Measurements from ENCODE around the gene APOA1. TPM values are rescaled to one million over a fixed set of nuclear protein-coding genes. Genes with fewer than 3 reads are reported as not detected.

APOA1 gene
- total and polyA plus RNA-seq, 10 of the 15 experiments (the other 5 are each of a cell fraction or from before 2014, with no cell fraction given): 0.10 to 2.4 (median 0.24) TPM; not detected in 3

- Histone ChIP-seq H3K4me3 (no peak overlapping the region), H4K20me1 (ENCODE audit: control insufficient read depth, insufficient read depth) (no peaks in the 10 kb centered on the region), H3K27me3 (replicated peaks in 1 of 2; ENCODE audit: control insufficient read depth in 2 of 2, insufficient read depth in 2 of 2, low read length in 1 of 2) (no peaks in the 10 kb centered on the region), H3K27ac (ENCODE audit: control insufficient read depth, insufficient read depth) (no peak overlapping the region), H3K4me2 (ENCODE audit: control insufficient read depth, insufficient read depth) (no peak overlapping the region), H3K9ac (ENCODE audit: control insufficient read depth, insufficient read depth, low read length) (no peak overlapping the region), H2AFZ (ENCODE audit: control insufficient read depth, low read depth, low read length) (no peak overlapping the region), H3K36me3 (ENCODE audit: control insufficient read depth in 2 of 2, insufficient read depth in 2 of 2, low read length in 1 of 2) (no peaks in the 10 kb centered on the region), H3K9me3 (replicated peaks; ENCODE audit: control insufficient read depth, insufficient read depth, low read length) (no peaks in the 10 kb centered on the region), H3K79me2 (ENCODE audit: control insufficient read depth, insufficient read depth, low read length) (no peaks in the 10 kb centered on the region), H3K4me1 (ENCODE audit: control insufficient read depth, insufficient read depth, low read length) (no peaks in the 10 kb centered on the region)
- POLR2A ChIA-PET: no interaction called here
- 53% methylated on average over 6 of the region's 6 CpGs for WGBS (ENCODE audit: insufficient coverage, insufficient replicate concordance, low lambda C conversion rate, missing lambda C conversion rate)
- DNase-seq (ENCODE audit: low read depth, low spot score): no peak
- TF ChIP-seq TCF3 (IDR thresholded peaks at IDR 0.05; ENCODE audit: borderline replicate concordance, insufficient read depth, low read depth, low read length) (no peak), CREM (IDR thresholded peaks at IDR 0.05; ENCODE audit: low read depth) (no peak), CBFB (IDR thresholded peaks at IDR 0.05; ENCODE audit: low read depth) (no peak), NFXL1 (IDR thresholded peaks at IDR 0.05; ENCODE audit: borderline replicate concordance) (no peak), MYB (IDR thresholded peaks at IDR 0.05; ENCODE audit: borderline replicate concordance, low read depth, low read length) (no peak), IRF5 (IDR thresholded peaks at IDR 0.05; ENCODE audit: borderline replicate concordance) (no peak), KDM1A (IDR thresholded peaks at IDR 0.05; ENCODE audit: borderline replicate concordance) (no peak), TCF12 (IDR thresholded peaks at IDR 0.05; ENCODE audit: low read depth, low read length) (no peak), ATF3 (IDR thresholded peaks at IDR 0.05; ENCODE audit: borderline replicate concordance, extremely low read depth, low read depth, low read length) (no peak), PML (IDR thresholded peaks at IDR 0.05; ENCODE audit: low read length) (no peak), PBX3 (IDR thresholded peaks at IDR 0.05; ENCODE audit: insufficient replicate concordance, low read depth, low read length) (no peak), CHD4 (IDR thresholded peaks at IDR 0.05) (no peak), SREBF2 (IDR thresholded peaks at IDR 0.05; ENCODE audit: low read length) (no peak), YBX1 (IDR thresholded peaks at IDR 0.05) (no peak), HDAC6 (IDR thresholded peaks at IDR 0.05; ENCODE audit: unreplicated experiment) (no peak), GABPA (IDR thresholded peaks at IDR 0.05; ENCODE audit: low read depth) (no peak), NBN (IDR thresholded peaks at IDR 0.05) (no peak)
- FAIRE-seq: no peak
- RAD21 ChIA-PET (ENCODE audit: unreplicated experiment): no interaction called here
- in situ Hi-C loops (cut with MboI) (no loop called here), intact Hi-C loops (cut with micrococcal nuclease; ENCODE audit: unreplicated experiment) (no loop called here)
- SMC1A ChIA-PET (ENCODE audit: uncharacterized antibody, unreplicated experiment): no interaction called here
- no peak for ATAC-seq
- CTCF ChIA-PET: interaction anchor here (1.6 kb wide), 1 partner anchor 66 kb away, joined by 4 read pairs; no protein-coding TSS in a partner anchor
- BruUV-seq (replicated peaks): no TSS peak
Observed at GRCh38 chr11:116814502-116814901, 22.9 kb downstream of the APOA1 start.
